ENCODE results near the gene COQ8B.

The COQ8B gene

GRCh38 chr19:40718774-40719391 lies 2.2 kb upstream of the COQ8B start:
- no peaks in the 10 kb centered on the region for H3K9me3 ChIP-seq (ENCODE audit: control insufficient read depth, low read length)
- H3K4me3 ChIP-seq (ENCODE audit: insufficient read depth, low read depth, low read length, poor library complexity, severe bottlenecking) = no peak overlapping the region
- no peak for DNase-seq
- H3K27ac ChIP-seq (ENCODE audit: insufficient read depth, low read length, poor library complexity, severe bottlenecking) = no peak overlapping the region
- peaks cover 50% of the 10 kb centered on the region for H3K4me1 ChIP-seq (ENCODE audit: control insufficient read depth, insufficient read depth, low read length, poor library complexity, severe bottlenecking)
- H3K36me3 ChIP-seq (ENCODE audit: control insufficient read depth, insufficient read depth, low read length) = peaks cover 9% of the 10 kb centered on the region
- no peaks in the 10 kb centered on the region for H3K27me3 ChIP-seq (replicated peaks; ENCODE audit: control insufficient read depth, insufficient read depth, low read length, poor library complexity, severe bottlenecking)

DNA sequence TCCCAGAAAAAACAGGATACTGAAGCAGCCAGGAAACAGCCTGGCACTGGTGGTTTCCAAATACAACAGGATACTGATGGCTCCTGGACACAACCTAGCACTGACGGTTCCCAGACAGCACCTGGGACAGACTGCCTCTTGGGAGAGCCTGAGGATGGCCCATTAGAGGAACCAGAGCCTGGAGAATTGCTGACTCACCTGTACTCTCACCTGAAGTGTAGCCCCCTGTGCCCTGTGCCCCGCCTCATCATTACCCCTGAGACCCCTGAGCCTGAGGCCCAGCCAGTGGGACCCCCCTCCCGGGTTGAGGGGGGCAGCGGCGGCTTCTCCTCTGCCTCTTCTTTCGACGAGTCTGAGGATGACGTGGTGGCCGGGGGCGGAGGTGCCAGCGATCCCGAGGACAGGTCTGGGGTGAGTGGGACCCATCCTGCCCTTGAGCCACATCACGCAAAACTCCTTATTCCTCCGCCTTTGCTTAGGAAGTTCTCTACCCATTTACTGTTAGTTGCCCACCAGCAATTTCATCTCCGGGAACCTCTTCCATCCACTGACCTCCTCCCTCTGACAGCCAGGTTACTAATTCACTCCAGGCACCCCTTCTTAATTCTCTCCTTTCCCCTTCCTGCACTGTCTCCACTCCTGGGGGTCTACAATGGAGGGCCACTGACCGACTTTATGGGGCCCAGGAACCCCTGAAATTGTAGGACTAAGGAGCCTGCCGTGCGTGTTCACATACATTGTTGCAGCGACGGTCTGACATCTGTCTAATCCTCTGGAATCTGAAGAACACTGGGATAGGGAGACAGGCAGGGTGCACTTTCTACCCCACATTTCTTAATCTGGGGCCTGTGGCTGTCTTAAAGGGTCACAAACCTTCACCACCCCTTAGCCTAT lies 1.4 kb upstream of the COQ8B start:
- no peak for DNase-seq

DNA sequence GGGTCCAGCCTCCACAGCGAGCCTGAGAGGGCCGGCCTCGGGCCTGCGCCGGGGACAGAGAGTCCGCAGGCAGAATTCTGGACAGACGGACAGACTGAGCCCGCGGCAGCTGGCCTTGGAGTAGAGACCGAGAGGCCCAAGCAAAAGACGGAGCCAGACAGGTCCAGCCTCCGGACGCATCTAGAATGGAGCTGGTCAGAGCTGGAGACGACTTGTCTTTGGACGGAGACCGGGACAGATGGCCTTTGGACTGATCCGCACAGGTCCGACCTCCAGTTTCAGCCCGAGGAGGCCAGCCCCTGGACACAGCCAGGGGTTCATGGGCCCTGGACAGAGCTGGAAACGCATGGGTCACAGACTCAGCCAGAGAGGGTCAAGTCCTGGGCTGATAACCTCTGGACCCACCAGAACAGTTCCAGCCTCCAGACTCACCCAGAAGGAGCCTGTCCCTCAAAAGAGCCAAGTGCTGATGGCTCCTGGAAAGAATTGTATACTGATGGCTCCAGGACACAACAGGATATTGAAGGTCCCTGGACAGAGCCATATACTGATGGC lies 716 bp upstream of the COQ8B start:
- peaks cover 52% of the 10 kb centered on the region for H3K4me1 ChIP-seq (ENCODE audit: control insufficient read depth, insufficient read depth, low read length, poor library complexity, severe bottlenecking)
- H3K4me3 ChIP-seq (ENCODE audit: insufficient read depth, low read depth, low read length, poor library complexity, severe bottlenecking) = peak overlapping the region; percentile 67
- no peaks in the 10 kb centered on the region for H3K9me3 ChIP-seq (ENCODE audit: control insufficient read depth, low read length)
- no peak for DNase-seq
- peaks cover 4% of the 10 kb centered on the region for H3K36me3 ChIP-seq (ENCODE audit: control insufficient read depth, insufficient read depth, low read length)
- H3K27ac ChIP-seq (ENCODE audit: insufficient read depth, low read length, poor library complexity, severe bottlenecking) = peak overlapping the region; percentile 95
- no peaks in the 10 kb centered on the region for H3K27me3 ChIP-seq (replicated peaks; ENCODE audit: control insufficient read depth, insufficient read depth, low read length, poor library complexity, severe bottlenecking)

More for the DNA sequence above, 1.4 kb upstream of the COQ8B start:
- Histone ChIP-seq H3K27ac (ENCODE audit: insufficient read depth, low read length, poor library complexity, severe bottlenecking) (peak overlapping the region; percentile 95), H3K36me3 (ENCODE audit: control insufficient read depth, insufficient read depth, low read length) (peaks cover 4% of the 10 kb centered on the region), H3K4me1 (ENCODE audit: control insufficient read depth, insufficient read depth, low read length, poor library complexity, severe bottlenecking) (peaks cover 52% of the 10 kb centered on the region), H3K9me3 (ENCODE audit: control insufficient read depth, low read length) (no peaks in the 10 kb centered on the region), H3K27me3 (replicated peaks; ENCODE audit: control insufficient read depth, insufficient read depth, low read length, poor library complexity, severe bottlenecking) (no peaks in the 10 kb centered on the region), H3K4me3 (ENCODE audit: insufficient read depth, low read depth, low read length, poor library complexity, severe bottlenecking) (peak overlapping the region; percentile 67)

GRCh38 chr19:40716031-40716481 lies 630 bp downstream of the COQ8B start:
- Histone ChIP-seq H3K9me3 (ENCODE audit: control insufficient read depth, low read length) (no peaks in the 10 kb centered on the region), H3K36me3 (ENCODE audit: control insufficient read depth, insufficient read depth, low read length) (no peaks in the 10 kb centered on the region), H3K27ac (ENCODE audit: insufficient read depth, low read length, poor library complexity, severe bottlenecking) (peak overlapping the region; percentile 95), H3K4me1 (ENCODE audit: control insufficient read depth, insufficient read depth, low read length, poor library complexity, severe bottlenecking) (peaks cover 45% of the 10 kb centered on the region), H3K27me3 (replicated peaks; ENCODE audit: control insufficient read depth, insufficient read depth, low read length, poor library complexity, severe bottlenecking) (no peaks in the 10 kb centered on the region), H3K4me3 (ENCODE audit: insufficient read depth, low read depth, low read length, poor library complexity, severe bottlenecking) (peak overlapping the region; percentile 67)
- DNase-seq = peak; percentile 35 to 64 (median 60)

DNA sequence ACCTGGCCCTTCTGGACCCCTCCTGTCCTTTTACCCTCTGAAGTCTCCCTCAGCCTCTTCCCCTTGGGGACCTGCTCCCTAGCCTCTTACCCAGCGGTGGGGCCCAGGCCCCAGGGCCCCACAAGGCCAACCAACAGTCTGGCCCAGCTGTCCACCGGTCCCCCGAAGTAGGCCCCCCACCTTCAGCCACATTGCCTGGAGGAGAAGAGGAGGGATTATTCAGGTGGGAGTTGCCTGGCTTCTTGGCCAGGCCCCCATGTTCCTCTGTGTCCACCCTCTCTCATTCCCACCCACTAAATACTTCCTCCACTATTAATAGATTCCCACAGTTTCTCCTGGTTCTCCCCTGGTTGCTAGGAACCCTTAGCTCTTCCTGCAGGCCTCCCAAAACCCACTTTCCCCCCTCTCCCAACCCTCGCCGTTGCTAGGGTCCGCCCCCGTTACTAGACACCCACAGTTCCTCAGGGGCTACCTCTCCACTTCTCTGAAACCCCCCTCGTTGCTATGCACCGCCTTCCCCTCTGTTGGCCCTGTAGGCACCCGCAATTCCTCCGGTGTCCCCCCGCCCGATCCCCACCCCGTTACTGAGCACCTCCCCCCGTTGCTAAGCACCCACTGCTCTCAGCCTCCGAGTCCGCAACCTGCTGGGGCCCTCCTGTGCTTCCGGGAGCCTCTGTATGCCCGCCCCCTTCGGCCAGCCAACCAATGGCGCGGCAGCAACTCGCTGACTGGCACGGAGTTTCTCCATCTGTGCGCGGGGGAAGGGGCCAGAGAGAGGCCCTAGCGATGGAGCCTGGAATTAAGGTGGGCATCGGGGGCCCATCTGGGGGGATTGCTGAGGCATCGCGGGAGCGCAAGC lies 2.0 kb downstream of the COQ8B start:
- peak overlapping the region; percentile 67 for H3K4me3 ChIP-seq (ENCODE audit: insufficient read depth, low read depth, low read length, poor library complexity, severe bottlenecking)
- H3K36me3 ChIP-seq (ENCODE audit: control insufficient read depth, insufficient read depth, low read length) = peaks cover 3% of the 10 kb centered on the region
- DNase-seq = peak; percentile 87 to 90 (median 90)
- H3K9me3 ChIP-seq (ENCODE audit: control insufficient read depth, low read length) = no peaks in the 10 kb centered on the region
- no peaks in the 10 kb centered on the region for H3K27me3 ChIP-seq (replicated peaks; ENCODE audit: control insufficient read depth, insufficient read depth, low read length, poor library complexity, severe bottlenecking)
- H3K4me1 ChIP-seq (ENCODE audit: control insufficient read depth, insufficient read depth, low read length, poor library complexity, severe bottlenecking) = peaks cover 45% of the 10 kb centered on the region
- H3K27ac ChIP-seq (ENCODE audit: insufficient read depth, low read length, poor library complexity, severe bottlenecking) = peak overlapping the region; percentile 95

DNA sequence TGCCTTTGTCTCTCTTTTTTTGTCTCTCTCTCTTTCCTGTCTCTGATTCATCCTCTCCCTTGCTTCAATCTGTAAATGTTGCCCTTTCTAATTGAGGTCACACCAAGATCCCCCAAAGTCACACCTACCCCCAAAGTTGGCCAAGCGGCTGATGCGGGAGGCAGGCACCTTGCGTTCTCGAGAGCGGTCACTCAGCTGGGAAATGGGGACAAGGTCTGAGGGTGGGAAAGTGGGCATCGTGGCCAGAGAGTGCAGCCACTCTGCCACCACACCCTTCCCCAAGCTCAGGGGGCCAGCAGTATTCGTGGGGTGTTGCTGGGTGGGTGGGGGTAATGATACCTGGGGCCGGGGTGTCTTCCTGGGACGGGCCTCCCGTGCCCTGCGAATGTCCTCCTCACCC lies 2.7 kb downstream of the COQ8B start:
- no peak for DNase-seq
- H3K4me1 ChIP-seq (ENCODE audit: control insufficient read depth, insufficient read depth, low read length, poor library complexity, severe bottlenecking) = peaks cover 38% of the 10 kb centered on the region
- peaks cover 5% of the 10 kb centered on the region for H3K36me3 ChIP-seq (ENCODE audit: control insufficient read depth, insufficient read depth, low read length)
- H3K27me3 ChIP-seq (replicated peaks; ENCODE audit: control insufficient read depth, insufficient read depth, low read length, poor library complexity, severe bottlenecking) = no peaks in the 10 kb centered on the region
- H3K4me3 ChIP-seq (ENCODE audit: insufficient read depth, low read depth, low read length, poor library complexity, severe bottlenecking) = peak overlapping the region; percentile 67
- peak overlapping the region; percentile 95 for H3K27ac ChIP-seq (ENCODE audit: insufficient read depth, low read length, poor library complexity, severe bottlenecking)
- H3K9me3 ChIP-seq (ENCODE audit: control insufficient read depth, low read length) = no peaks in the 10 kb centered on the region

GRCh38 chr19:40709817-40710216 lies 6.9 kb downstream of the COQ8B start:
- Histone ChIP-seq H3K4me3 (ENCODE audit: insufficient read depth, low read depth, low read length, poor library complexity, severe bottlenecking) (no peak overlapping the region), H3K9me3 (ENCODE audit: control insufficient read depth, low read length) (no peaks in the 10 kb centered on the region), H3K36me3 (ENCODE audit: control insufficient read depth, insufficient read depth, low read length) (peaks cover 9% of the 10 kb centered on the region), H3K4me1 (ENCODE audit: control insufficient read depth, insufficient read depth, low read length, poor library complexity, severe bottlenecking) (peaks cover 9% of the 10 kb centered on the region), H3K27ac (ENCODE audit: insufficient read depth, low read length, poor library complexity, severe bottlenecking) (no peak overlapping the region), H3K27me3 (replicated peaks; ENCODE audit: control insufficient read depth, insufficient read depth, low read length, poor library complexity, severe bottlenecking) (no peaks in the 10 kb centered on the region)
- DNase-seq = no peak

GRCh38 chr19:40707615-40708014 lies 9.1 kb downstream of the COQ8B start:
- no peaks in the 10 kb centered on the region for H3K4me1 ChIP-seq (ENCODE audit: control insufficient read depth, insufficient read depth, low read length, poor library complexity, severe bottlenecking)
- no peak overlapping the region for H3K27ac ChIP-seq (ENCODE audit: insufficient read depth, low read length, poor library complexity, severe bottlenecking)
- no peak overlapping the region for H3K4me3 ChIP-seq (ENCODE audit: insufficient read depth, low read depth, low read length, poor library complexity, severe bottlenecking)
- H3K36me3 ChIP-seq (ENCODE audit: control insufficient read depth, insufficient read depth, low read length) = peaks cover 23% of the 10 kb centered on the region
- no peak for DNase-seq
- H3K27me3 ChIP-seq (replicated peaks; ENCODE audit: control insufficient read depth, insufficient read depth, low read length, poor library complexity, severe bottlenecking) = no peaks in the 10 kb centered on the region
- H3K9me3 ChIP-seq (ENCODE audit: control insufficient read depth, low read length) = no peaks in the 10 kb centered on the region

GRCh38 chr19:40705950-40706619 lies 10.6 kb downstream of the COQ8B start:
- Histone ChIP-seq H3K4me3 (ENCODE audit: insufficient read depth, low read depth, low read length, poor library complexity, severe bottlenecking) (no peak overlapping the region), H3K36me3 (ENCODE audit: control insufficient read depth, insufficient read depth, low read length) (peaks cover 34% of the 10 kb centered on the region), H3K27me3 (replicated peaks; ENCODE audit: control insufficient read depth, insufficient read depth, low read length, poor library complexity, severe bottlenecking) (no peaks in the 10 kb centered on the region)

More at GRCh38 chr19:40705950-40706619, 10.6 kb downstream of the COQ8B start:
- Histone ChIP-seq H3K9me3 (ENCODE audit: control insufficient read depth, low read length) (no peaks in the 10 kb centered on the region), H3K4me1 (ENCODE audit: control insufficient read depth, insufficient read depth, low read length, poor library complexity, severe bottlenecking) (no peaks in the 10 kb centered on the region), H3K27ac (ENCODE audit: insufficient read depth, low read length, poor library complexity, severe bottlenecking) (no peak overlapping the region)
- no peak for DNase-seq
